GM23338 (cell line): ENCODE measurements around the gene NSRP1. TPM values are rescaled to one million over a fixed set of nuclear protein-coding genes. Genes with fewer than 3 reads are reported as not detected.

ENCODE experiments used
- ATAC-seq: fragments of 200-7000 bp; cut with Tn5 transposase; 3 replicates; pipeline ENCODE4 v1.9.1; 2020
- DNase-seq: peaks from one replicate; pipeline ENCODE4 v3.0.0-alpha.2; 2015; ENCODE audit warnings: low spot score
- H2AFZ ChIP-seq: fragments of 200-600 bp; sonication (generic); 2 replicates; pipeline ENCODE4 v1.8.0; 2016; ENCODE audit warnings: antibody characterized with exemption, mild to moderate bottlenecking, moderate library complexity
- H3F3A ChIP-seq: fragments of 200-600 bp; sonication (generic); replicated peaks from 2 replicates; pipeline ENCODE4 v1.8.0; 2017; ENCODE audit warnings: antibody characterized with exemption, mixed run types, low read depth
- H3K27ac ChIP-seq: fragments of 200-600 bp; sonication (generic); 2 replicates; pipeline ENCODE4 v1.6.1; 2016; ENCODE audit warnings: low read depth
- H3K27me3 ChIP-seq: fragments of 200-600 bp; sonication (generic); 2 replicates; pipeline ENCODE4 v1.8.0; 2016; ENCODE audit warnings: mild to moderate bottlenecking, mixed run types, moderate library complexity; ENCODE audit not compliant: insufficient read depth
- H3K36me3 ChIP-seq: fragments of 200-600 bp; sonication (generic); 2 replicates; pipeline ENCODE4 v1.8.0; 2016; ENCODE audit warnings: mild to moderate bottlenecking; ENCODE audit not compliant: insufficient read depth
- H3K4me1 ChIP-seq: fragments of 200-600 bp; sonication (generic); 2 replicates; pipeline ENCODE4 v1.8.0; 2016; ENCODE audit warnings: mild to moderate bottlenecking, moderate library complexity; ENCODE audit not compliant: insufficient read depth
- H3K4me2 ChIP-seq: fragments of 200-600 bp; sonication (generic); 2 replicates; pipeline ENCODE4 v1.7.1; 2017; ENCODE audit warnings: mixed run types
- H3K4me3 ChIP-seq: fragments of 200-600 bp; sonication (generic); 2 replicates; pipeline ENCODE4 v1.6.1; 2016; ENCODE audit warnings: mixed run types
- H3K79me2 ChIP-seq: fragments of 200-600 bp; sonication (generic); replicated peaks from 2 replicates; pipeline ENCODE4 v1.8.0; 2017; ENCODE audit warnings: mild to moderate bottlenecking; ENCODE audit not compliant: insufficient read depth
- H3K9me2 ChIP-seq: fragments of 200-600 bp; sonication (generic); 2 replicates; pipeline ENCODE4 v1.8.0; 2017; ENCODE audit not compliant: insufficient read depth
- H4K20me1 ChIP-seq: fragments of 200-600 bp; sonication (generic); replicated peaks from 2 replicates; pipeline ENCODE4 v1.8.0; 2017; ENCODE audit warnings: mild to moderate bottlenecking; ENCODE audit not compliant: insufficient read depth
- H3K27ac Mint-ChIP-seq: 2 replicates; pipeline ENCODE4 v1.8.0; 2020; ENCODE audit warnings: inconsistent platforms, mild to moderate bottlenecking, moderate library complexity, mixed read lengths
- H3K27me3 Mint-ChIP-seq: 3 replicates; pipeline ENCODE4 v1.8.0; 2022; ENCODE audit warnings: low read depth, mild to moderate bottlenecking, moderate library complexity, mixed read lengths, inconsistent platforms; ENCODE audit not compliant: insufficient read depth, poor library complexity
- H3K36me3 Mint-ChIP-seq: 3 replicates; pipeline ENCODE4 v1.8.0; 2021; ENCODE audit warnings: low read depth, mild to moderate bottlenecking, inconsistent platforms, moderate library complexity, mixed read lengths
- H3K4me1 Mint-ChIP-seq: 3 replicates; pipeline ENCODE4 v1.8.0; 2020; ENCODE audit warnings: mild to moderate bottlenecking, inconsistent platforms, mixed read lengths
- H3K4me3 Mint-ChIP-seq: 3 replicates; pipeline ENCODE4 v1.8.0; 2021; ENCODE audit warnings: moderate library complexity, mild to moderate bottlenecking, inconsistent platforms, mixed read lengths
- H3K9me3 Mint-ChIP-seq: 3 replicates; pipeline ENCODE4 v1.8.0; 2020; ENCODE audit warnings: moderate library complexity, mild to moderate bottlenecking, inconsistent platforms, mixed read lengths
- CREB1 ChIP-seq: fragments of 250-450 bp; sonication (Bioruptor Pico); IDR thresholded peaks from 2 replicates; pipeline ENCODE4 v1.5.0; 2020; ENCODE audit warnings: low read depth, mild to moderate bottlenecking, moderate library complexity
- CTCF ChIP-seq, 2 experiments: fragments of 200-600 bp in 1 of 2; sonication (generic) in 1 of 2; conservative IDR thresholded peaks; 2 replicates each; pipeline versions ENCODE4 v1.5.1 to v1.6.1; 2016 to 2017; ENCODE audit warnings: antibody characterized with exemption in 2 of 2, low read depth in 2 of 2, mild to moderate bottlenecking in 2 of 2, moderate library complexity in 1 of 2
- EZH2 ChIP-seq: fragments of 200-600 bp; sonication (generic); IDR thresholded peaks from one replicate; pipeline ENCODE4 v1.8.0; 2017; ENCODE audit warnings: antibody characterized with exemption, mild to moderate bottlenecking, low read depth; ENCODE audit not compliant: unreplicated experiment
- EZH2phosphoT487 ChIP-seq: fragments of 200-600 bp; sonication (generic); IDR thresholded peaks from one replicate; pipeline ENCODE4 v1.8.1; 2018; ENCODE audit warnings: antibody characterized with exemption; ENCODE audit not compliant: unreplicated experiment
- NANOG ChIP-seq: IDR thresholded peaks from 2 replicates; pipeline ENCODE4 v1.6.1; 2016; ENCODE audit warnings: antibody characterized with exemption, borderline replicate concordance
- POLR2AphosphoS5 ChIP-seq: IDR thresholded peaks from 2 replicates; pipeline ENCODE4 v1.6.1; 2016; ENCODE audit warnings: antibody characterized with exemption, low read depth
- ZNF114 ChIP-seq: fragments of 250-450 bp; sonication (Bioruptor Pico); IDR thresholded peaks from 2 replicates; pipeline ENCODE4 v1.5.0; 2020; ENCODE audit warnings: mild to moderate bottlenecking, moderate library complexity
- ZNF331 ChIP-seq: fragments of 250-450 bp; sonication (Bioruptor Pico); IDR thresholded peaks from 2 replicates; pipeline ENCODE4 v1.5.0; 2020; ENCODE audit warnings: low read depth, mild to moderate bottlenecking, moderate library complexity
- polyA plus RNA-seq: library from polyadenylated mRNA; unstranded; fragments of >200 nt; fragmentation: Nextera tagmentation; extraction: Ambion mirVana; gene quantifications from 2 replicates; pipeline ENCODE4 v1.2.1, GENCODE V29; 2016
- total RNA-seq: library from RNA; depleted of rRNA; stranded (reverse); fragments of >200 nt; shearing (Covaris generic); gene quantifications from 2 replicates; pipeline ENCODE4 v1.2.3, GENCODE V29; 2014
- TF ChIP-seq, protein P1 (sequence below): IDR thresholded peaks from 2 replicates; pipeline ENCODE4 v1.6.1; 2016; ENCODE audit warnings: antibody characterized with exemption
- TF ChIP-seq, protein P2 (sequence below): IDR thresholded peaks from one replicate; pipeline ENCODE4 v1.6.1; 2018; ENCODE audit warnings: antibody characterized with exemption; ENCODE audit not compliant: unreplicated experiment

Gene NSRP1
- total and polyA plus RNA-seq, 2 experiments from 2014 or later: 15.7 to 110 TPM

DNA sequence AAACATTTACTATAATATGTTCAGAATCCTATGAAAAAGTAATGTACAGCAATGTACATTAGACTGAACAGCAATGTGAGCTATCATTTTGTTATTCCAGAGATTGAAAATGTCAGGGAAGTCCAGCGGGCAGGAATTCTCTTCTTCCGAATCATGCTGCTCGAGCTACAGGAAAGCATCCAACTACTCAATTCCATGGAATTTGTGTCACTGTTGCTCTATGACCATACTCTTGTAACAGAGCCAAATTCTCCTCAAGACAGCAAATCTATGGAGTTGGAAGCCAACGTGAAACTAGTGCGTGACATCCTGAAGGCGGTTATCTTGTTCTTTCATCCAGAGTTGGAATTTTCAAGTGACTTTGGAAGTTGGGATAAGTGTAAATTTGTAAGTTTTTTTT is 24.8 kb upstream of the NSRP1 start (continued):
- TF ChIP-seq ZNF331 (CRISPR knock-in tag): no peak
- TF ChIP-seq, protein P1, sequence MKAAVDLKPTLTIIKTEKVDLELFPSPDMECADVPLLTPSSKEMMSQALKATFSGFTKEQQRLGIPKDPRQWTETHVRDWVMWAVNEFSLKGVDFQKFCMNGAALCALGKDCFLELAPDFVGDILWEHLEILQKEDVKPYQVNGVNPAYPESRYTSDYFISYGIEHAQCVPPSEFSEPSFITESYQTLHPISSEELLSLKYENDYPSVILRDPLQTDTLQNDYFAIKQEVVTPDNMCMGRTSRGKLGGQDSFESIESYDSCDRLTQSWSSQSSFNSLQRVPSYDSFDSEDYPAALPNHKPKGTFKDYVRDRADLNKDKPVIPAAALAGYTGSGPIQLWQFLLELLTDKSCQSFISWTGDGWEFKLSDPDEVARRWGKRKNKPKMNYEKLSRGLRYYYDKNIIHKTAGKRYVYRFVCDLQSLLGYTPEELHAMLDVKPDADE: no peak
- TF ChIP-seq, protein P2, sequence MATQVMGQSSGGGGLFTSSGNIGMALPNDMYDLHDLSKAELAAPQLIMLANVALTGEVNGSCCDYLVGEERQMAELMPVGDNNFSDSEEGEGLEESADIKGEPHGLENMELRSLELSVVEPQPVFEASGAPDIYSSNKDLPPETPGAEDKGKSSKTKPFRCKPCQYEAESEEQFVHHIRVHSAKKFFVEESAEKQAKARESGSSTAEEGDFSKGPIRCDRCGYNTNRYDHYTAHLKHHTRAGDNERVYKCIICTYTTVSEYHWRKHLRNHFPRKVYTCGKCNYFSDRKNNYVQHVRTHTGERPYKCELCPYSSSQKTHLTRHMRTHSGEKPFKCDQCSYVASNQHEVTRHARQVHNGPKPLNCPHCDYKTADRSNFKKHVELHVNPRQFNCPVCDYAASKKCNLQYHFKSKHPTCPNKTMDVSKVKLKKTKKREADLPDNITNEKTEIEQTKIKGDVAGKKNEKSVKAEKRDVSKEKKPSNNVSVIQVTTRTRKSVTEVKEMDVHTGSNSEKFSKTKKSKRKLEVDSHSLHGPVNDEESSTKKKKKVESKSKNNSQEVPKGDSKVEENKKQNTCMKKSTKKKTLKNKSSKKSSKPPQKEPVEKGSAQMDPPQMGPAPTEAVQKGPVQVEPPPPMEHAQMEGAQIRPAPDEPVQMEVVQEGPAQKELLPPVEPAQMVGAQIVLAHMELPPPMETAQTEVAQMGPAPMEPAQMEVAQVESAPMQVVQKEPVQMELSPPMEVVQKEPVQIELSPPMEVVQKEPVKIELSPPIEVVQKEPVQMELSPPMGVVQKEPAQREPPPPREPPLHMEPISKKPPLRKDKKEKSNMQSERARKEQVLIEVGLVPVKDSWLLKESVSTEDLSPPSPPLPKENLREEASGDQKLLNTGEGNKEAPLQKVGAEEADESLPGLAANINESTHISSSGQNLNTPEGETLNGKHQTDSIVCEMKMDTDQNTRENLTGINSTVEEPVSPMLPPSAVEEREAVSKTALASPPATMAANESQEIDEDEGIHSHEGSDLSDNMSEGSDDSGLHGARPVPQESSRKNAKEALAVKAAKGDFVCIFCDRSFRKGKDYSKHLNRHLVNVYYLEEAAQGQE: no peak

GRCh38 chr17:30092886-30093285 is 23.7 kb upstream of the NSRP1 start:
- no peak overlapping the region for H3K27ac Mint-ChIP-seq
- H3K36me3 Mint-ChIP-seq: no peaks in the 10 kb centered on the region
- no peak for DNase-seq
- ATAC-seq: no peak
- Histone ChIP-seq H3K79me2 (no peaks in the 10 kb centered on the region), H3K4me2 (no peak overlapping the region), H3K9me2 (no peaks in the 10 kb centered on the region), H3K4me3 (no peak overlapping the region), H3K27ac (no peak overlapping the region), H3K36me3 (no peaks in the 10 kb centered on the region), H3K4me1 (no peaks in the 10 kb centered on the region), H2AFZ (no peak overlapping the region), H3F3A (no peaks in the 10 kb centered on the region), H3K27me3 (no peaks in the 10 kb centered on the region), H4K20me1 (no peaks in the 10 kb centered on the region)
- H3K4me3 Mint-ChIP-seq: no peak overlapping the region
- H3K27me3 Mint-ChIP-seq: no peaks in the 10 kb centered on the region
- no peaks in the 10 kb centered on the region for H3K9me3 Mint-ChIP-seq
- no peaks in the 10 kb centered on the region for H3K4me1 Mint-ChIP-seq
- TF ChIP-seq POLR2AphosphoS5 (no peak), NANOG (no peak), EZH2phosphoT487 (no peak), CREB1 (no peak), ZNF114 (CRISPR knock-in tag) (no peak), EZH2 (no peak), CTCF (conservative IDR thresholded peaks at IDR 0.05; ENCODE audit: low read depth in 2 of 2) (no peak)
- TF ChIP-seq, protein P2: no peak
- TF ChIP-seq, protein P1: no peak
